WTC11 (cell line): ENCODE results near the gene MEF2B. TPM values are rescaled to one million over a fixed set of nuclear protein-coding genes. Genes with fewer than 3 reads are reported as not detected.

Experiments
- ATAC-seq: fragments of 200-7000 bp; cut with Tn5 transposase; 2 replicates; pipeline ENCODE4 v1.10.0; 2021; ENCODE audit warnings: mild to moderate bottlenecking, moderate library complexity
- CTCF ChIA-PET: fragments of 300-600 bp; sonication (Branson Sonifier 250); formaldehyde crosslinking; loops from one replicate; lab custom pipeline; 2021; ENCODE audit warnings: antibody characterized with exemption; lab: Charles Lee
- POLR2A ChIA-PET: fragments of 350-600 bp; sonication (Branson Sonifier 250); formaldehyde crosslinking; loops from one replicate; lab custom pipeline; 2021; ENCODE audit warnings: antibody characterized with exemption; lab: Charles Lee
- DNase-seq: peaks from one replicate; pipeline ENCODE4 v3.0.0; 2021; ENCODE audit warnings: low spot score
- H3K27ac Mint-ChIP-seq: 2 replicates; pipeline ENCODE4 v1.8.0; 2021; ENCODE audit warnings: mixed read lengths
- H3K27me3 Mint-ChIP-seq: 2 replicates; pipeline ENCODE4 v1.8.0; 2021; ENCODE audit warnings: low read depth, mild to moderate bottlenecking, moderate library complexity, mixed read lengths
- H3K36me3 Mint-ChIP-seq: 2 replicates; pipeline ENCODE4 v1.8.0; 2021; ENCODE audit warnings: mixed read lengths
- H3K4me1 Mint-ChIP-seq: 2 replicates; pipeline ENCODE4 v1.8.0; 2022; ENCODE audit warnings: mixed read lengths
- H3K4me3 Mint-ChIP-seq: 2 replicates; pipeline ENCODE4 v1.8.0; 2021; ENCODE audit warnings: mild to moderate bottlenecking, moderate library complexity, mixed read lengths
- H3K9me3 Mint-ChIP-seq: 2 replicates; pipeline ENCODE4 v1.8.0; 2021; ENCODE audit warnings: mixed read lengths
- EMX1 ChIP-seq: fragments of 250-450 bp; sonication (Bioruptor Pico); IDR thresholded peaks from 2 replicates; pipeline ENCODE4 v1.8.0; 2021; ENCODE audit warnings: mild to moderate bottlenecking
- ERG ChIP-seq: fragments of 250-450 bp; sonication (Bioruptor Pico); IDR thresholded peaks from 2 replicates; pipeline ENCODE4 v1.8.0; 2021; ENCODE audit warnings: mild to moderate bottlenecking
- ESRRA ChIP-seq: sonication (generic); formaldehyde crosslinking; IDR thresholded peaks from 2 replicates; pipeline ENCODE4 v1.8.1; 2022; ENCODE audit warnings: mild to moderate bottlenecking, missing genetic modification reagents, borderline replicate concordance
- IRF1 ChIP-seq: sonication (generic); formaldehyde crosslinking; IDR thresholded peaks from 2 replicates; pipeline ENCODE4 v1.8.0; 2023; ENCODE audit warnings: missing genetic modification reagents
- MAX ChIP-seq: sonication (generic); formaldehyde crosslinking; IDR thresholded peaks from 2 replicates; pipeline ENCODE4 v1.8.0; 2022; ENCODE audit warnings: mild to moderate bottlenecking, missing genetic modification reagents
- MLX ChIP-seq: sonication (generic); formaldehyde crosslinking; IDR thresholded peaks from 2 replicates; pipeline ENCODE4 v1.8.1; 2023; ENCODE audit warnings: mild to moderate bottlenecking, missing genetic modification reagents, moderate library complexity
- MXD4 ChIP-seq: fragments of 250-450 bp; sonication (Bioruptor Pico); IDR thresholded peaks from 2 replicates; pipeline ENCODE4 v1.8.0; 2021; ENCODE audit warnings: mild to moderate bottlenecking, moderate library complexity, borderline replicate concordance
- NFE2L1 ChIP-seq: sonication (generic); formaldehyde crosslinking; IDR thresholded peaks from 2 replicates; pipeline ENCODE4 v1.8.1; 2023; ENCODE audit warnings: missing genetic modification reagents
- NR1H2 ChIP-seq: sonication (generic); formaldehyde crosslinking; IDR thresholded peaks from 2 replicates; pipeline ENCODE4 v1.9.0; 2021; ENCODE audit warnings: mild to moderate bottlenecking, moderate library complexity, missing genetic modification reagents
- SOX15 ChIP-seq: fragments of 250-450 bp; sonication (Bioruptor Pico); IDR thresholded peaks from 2 replicates; pipeline ENCODE4 v1.9.0; 2021; ENCODE audit warnings: mild to moderate bottlenecking
- TEAD4 ChIP-seq: sonication (generic); formaldehyde crosslinking; IDR thresholded peaks from 2 replicates; pipeline ENCODE4 v1.8.0; 2022; ENCODE audit warnings: mild to moderate bottlenecking, missing genetic modification reagents
- TP53 ChIP-seq: sonication (generic); formaldehyde crosslinking; IDR thresholded peaks from 2 replicates; pipeline ENCODE4 v1.8.1; 2023; ENCODE audit warnings: mild to moderate bottlenecking, missing genetic modification reagents
- ZBTB21 ChIP-seq: sonication (generic); formaldehyde crosslinking; IDR thresholded peaks from 2 replicates; pipeline ENCODE4 v1.8.1; 2023; ENCODE audit warnings: mild to moderate bottlenecking, missing genetic modification reagents, borderline replicate concordance
- ZNF219 ChIP-seq: sonication (generic); formaldehyde crosslinking; IDR thresholded peaks from 2 replicates; pipeline ENCODE4 v1.8.0; 2023; ENCODE audit warnings: missing genetic modification reagents, mild to moderate bottlenecking, borderline replicate concordance
- ZNF232 ChIP-seq: sonication (generic); formaldehyde crosslinking; IDR thresholded peaks from 2 replicates; pipeline ENCODE4 v1.8.0; 2022; ENCODE audit warnings: mild to moderate bottlenecking, missing genetic modification reagents
- ZNF317 ChIP-seq: sonication (generic); formaldehyde crosslinking; IDR thresholded peaks from 2 replicates; pipeline ENCODE4 v1.8.1; 2023; ENCODE audit warnings: low read depth, mild to moderate bottlenecking, moderate library complexity, missing genetic modification reagents, borderline replicate concordance
- ZNF416 ChIP-seq: fragments of 250-450 bp; sonication (Bioruptor Pico); IDR thresholded peaks from 2 replicates; pipeline ENCODE4 v1.9.0; 2021; ENCODE audit warnings: mild to moderate bottlenecking, inconsistent platforms
- total RNA-seq: library from RNA; stranded (reverse); gene quantifications from 3 replicates; pipeline ENCODE4 v1.2.3, GENCODE V29; 2021
- TF ChIP-seq, protein P1 (sequence below): sonication (generic); formaldehyde crosslinking; IDR thresholded peaks from 2 replicates; pipeline ENCODE4 v1.8.0; 2023; ENCODE audit warnings: missing genetic modification reagents, mild to moderate bottlenecking, borderline replicate concordance
- TF ChIP-seq, protein P2 (sequence below): fragments of 250-450 bp; sonication (Bioruptor Pico); IDR thresholded peaks from 2 replicates; pipeline ENCODE4 v1.9.0; 2021; ENCODE audit warnings: mild to moderate bottlenecking
- TF ChIP-seq, protein P3 (sequence below): sonication (generic); formaldehyde crosslinking; IDR thresholded peaks from 2 replicates; pipeline ENCODE4 v1.8.1; 2023; ENCODE audit warnings: mild to moderate bottlenecking, missing genetic modification reagents, borderline replicate concordance

Gene MEF2B
- total RNA-seq, 1 experiment from 2014 or later: 1.7 TPM

GRCh38 chr19:19132912-19133311 is 37.2 kb downstream of the MEF2B start (continued):
- TF ChIP-seq ERG (CRISPR knock-in tag) (no peak), ZNF416 (CRISPR knock-in tag) (no peak), ZNF317 (CRISPR knock-in tag) (no peak)

DNA sequence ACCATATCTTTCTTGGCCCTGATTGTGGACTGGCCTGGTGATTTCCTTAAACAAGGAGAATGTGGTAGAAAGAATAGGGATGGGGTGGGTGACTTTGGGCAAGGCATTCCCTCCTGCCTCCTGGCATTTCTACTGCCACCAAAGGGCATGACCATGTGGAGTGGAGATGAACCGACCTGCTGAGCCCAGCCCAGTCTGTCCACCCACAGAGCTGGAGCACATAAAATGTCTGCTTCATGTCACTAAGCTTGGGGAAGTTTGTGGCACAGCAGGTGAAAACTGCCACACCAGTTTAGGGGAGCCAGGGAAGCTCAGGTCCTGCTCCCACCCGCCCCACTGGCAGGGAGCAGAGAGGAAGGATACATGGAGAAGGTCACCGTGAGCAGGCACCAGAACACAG is 38.1 kb downstream of the MEF2B start:
- Mint-ChIP-seq H3K27me3 (peaks cover 6% of the 10 kb centered on the region), H3K4me3 (no peak overlapping the region), H3K4me1 (peaks cover 6% of the 10 kb centered on the region), H3K9me3 (peaks cover 9% of the 10 kb centered on the region), H3K27ac (no peak overlapping the region), H3K36me3 (peaks cover 30% of the 10 kb centered on the region)
- ChIA-PET CTCF (no interaction called here), POLR2A (no interaction called here)
- DNase-seq (no peak), ATAC-seq (no peak)
- TF ChIP-seq, protein P1, sequence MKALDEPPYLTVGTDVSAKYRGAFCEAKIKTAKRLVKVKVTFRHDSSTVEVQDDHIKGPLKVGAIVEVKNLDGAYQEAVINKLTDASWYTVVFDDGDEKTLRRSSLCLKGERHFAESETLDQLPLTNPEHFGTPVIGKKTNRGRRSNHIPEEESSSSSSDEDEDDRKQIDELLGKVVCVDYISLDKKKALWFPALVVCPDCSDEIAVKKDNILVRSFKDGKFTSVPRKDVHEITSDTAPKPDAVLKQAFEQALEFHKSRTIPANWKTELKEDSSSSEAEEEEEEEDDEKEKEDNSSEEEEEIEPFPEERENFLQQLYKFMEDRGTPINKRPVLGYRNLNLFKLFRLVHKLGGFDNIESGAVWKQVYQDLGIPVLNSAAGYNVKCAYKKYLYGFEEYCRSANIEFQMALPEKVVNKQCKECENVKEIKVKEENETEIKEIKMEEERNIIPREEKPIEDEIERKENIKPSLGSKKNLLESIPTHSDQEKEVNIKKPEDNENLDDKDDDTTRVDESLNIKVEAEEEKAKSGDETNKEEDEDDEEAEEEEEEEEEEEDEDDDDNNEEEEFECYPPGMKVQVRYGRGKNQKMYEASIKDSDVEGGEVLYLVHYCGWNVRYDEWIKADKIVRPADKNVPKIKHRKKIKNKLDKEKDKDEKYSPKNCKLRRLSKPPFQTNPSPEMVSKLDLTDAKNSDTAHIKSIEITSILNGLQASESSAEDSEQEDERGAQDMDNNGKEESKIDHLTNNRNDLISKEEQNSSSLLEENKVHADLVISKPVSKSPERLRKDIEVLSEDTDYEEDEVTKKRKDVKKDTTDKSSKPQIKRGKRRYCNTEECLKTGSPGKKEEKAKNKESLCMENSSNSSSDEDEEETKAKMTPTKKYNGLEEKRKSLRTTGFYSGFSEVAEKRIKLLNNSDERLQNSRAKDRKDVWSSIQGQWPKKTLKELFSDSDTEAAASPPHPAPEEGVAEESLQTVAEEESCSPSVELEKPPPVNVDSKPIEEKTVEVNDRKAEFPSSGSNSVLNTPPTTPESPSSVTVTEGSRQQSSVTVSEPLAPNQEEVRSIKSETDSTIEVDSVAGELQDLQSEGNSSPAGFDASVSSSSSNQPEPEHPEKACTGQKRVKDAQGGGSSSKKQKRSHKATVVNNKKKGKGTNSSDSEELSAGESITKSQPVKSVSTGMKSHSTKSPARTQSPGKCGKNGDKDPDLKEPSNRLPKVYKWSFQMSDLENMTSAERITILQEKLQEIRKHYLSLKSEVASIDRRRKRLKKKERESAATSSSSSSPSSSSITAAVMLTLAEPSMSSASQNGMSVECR (CRISPR knock-in tag): no peak
- TF ChIP-seq, protein P2, sequence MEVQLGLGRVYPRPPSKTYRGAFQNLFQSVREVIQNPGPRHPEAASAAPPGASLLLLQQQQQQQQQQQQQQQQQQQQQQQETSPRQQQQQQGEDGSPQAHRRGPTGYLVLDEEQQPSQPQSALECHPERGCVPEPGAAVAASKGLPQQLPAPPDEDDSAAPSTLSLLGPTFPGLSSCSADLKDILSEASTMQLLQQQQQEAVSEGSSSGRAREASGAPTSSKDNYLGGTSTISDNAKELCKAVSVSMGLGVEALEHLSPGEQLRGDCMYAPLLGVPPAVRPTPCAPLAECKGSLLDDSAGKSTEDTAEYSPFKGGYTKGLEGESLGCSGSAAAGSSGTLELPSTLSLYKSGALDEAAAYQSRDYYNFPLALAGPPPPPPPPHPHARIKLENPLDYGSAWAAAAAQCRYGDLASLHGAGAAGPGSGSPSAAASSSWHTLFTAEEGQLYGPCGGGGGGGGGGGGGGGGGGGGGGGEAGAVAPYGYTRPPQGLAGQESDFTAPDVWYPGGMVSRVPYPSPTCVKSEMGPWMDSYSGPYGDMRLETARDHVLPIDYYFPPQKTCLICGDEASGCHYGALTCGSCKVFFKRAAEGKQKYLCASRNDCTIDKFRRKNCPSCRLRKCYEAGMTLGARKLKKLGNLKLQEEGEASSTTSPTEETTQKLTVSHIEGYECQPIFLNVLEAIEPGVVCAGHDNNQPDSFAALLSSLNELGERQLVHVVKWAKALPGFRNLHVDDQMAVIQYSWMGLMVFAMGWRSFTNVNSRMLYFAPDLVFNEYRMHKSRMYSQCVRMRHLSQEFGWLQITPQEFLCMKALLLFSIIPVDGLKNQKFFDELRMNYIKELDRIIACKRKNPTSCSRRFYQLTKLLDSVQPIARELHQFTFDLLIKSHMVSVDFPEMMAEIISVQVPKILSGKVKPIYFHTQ (CRISPR knock-in tag): no peak
- TF ChIP-seq TEAD4 (CRISPR knock-in tag): no peak
- TF ChIP-seq MLX (CRISPR knock-in tag): no peak
- no peak for TF ChIP-seq NR1H2 (CRISPR knock-in tag)
- TF ChIP-seq MAX (CRISPR knock-in tag): no peak
- no peak for TF ChIP-seq MXD4 (CRISPR knock-in tag)
- TF ChIP-seq EMX1 (CRISPR knock-in tag): no peak
- no peak for TF ChIP-seq NFE2L1 (CRISPR knock-in tag)
- no peak for TF ChIP-seq IRF1 (CRISPR knock-in tag)
- TF ChIP-seq ERG (CRISPR knock-in tag): no peak
- TF ChIP-seq SOX15 (CRISPR knock-in tag): no peak
- no peak for TF ChIP-seq ZNF219 (CRISPR knock-in tag)
- TF ChIP-seq ZBTB21 (CRISPR knock-in tag): no peak
- no peak for TF ChIP-seq TP53
- TF ChIP-seq ESRRA (CRISPR knock-in tag): no peak
- no peak for TF ChIP-seq ZNF232 (CRISPR knock-in tag)
- TF ChIP-seq, protein P3, sequence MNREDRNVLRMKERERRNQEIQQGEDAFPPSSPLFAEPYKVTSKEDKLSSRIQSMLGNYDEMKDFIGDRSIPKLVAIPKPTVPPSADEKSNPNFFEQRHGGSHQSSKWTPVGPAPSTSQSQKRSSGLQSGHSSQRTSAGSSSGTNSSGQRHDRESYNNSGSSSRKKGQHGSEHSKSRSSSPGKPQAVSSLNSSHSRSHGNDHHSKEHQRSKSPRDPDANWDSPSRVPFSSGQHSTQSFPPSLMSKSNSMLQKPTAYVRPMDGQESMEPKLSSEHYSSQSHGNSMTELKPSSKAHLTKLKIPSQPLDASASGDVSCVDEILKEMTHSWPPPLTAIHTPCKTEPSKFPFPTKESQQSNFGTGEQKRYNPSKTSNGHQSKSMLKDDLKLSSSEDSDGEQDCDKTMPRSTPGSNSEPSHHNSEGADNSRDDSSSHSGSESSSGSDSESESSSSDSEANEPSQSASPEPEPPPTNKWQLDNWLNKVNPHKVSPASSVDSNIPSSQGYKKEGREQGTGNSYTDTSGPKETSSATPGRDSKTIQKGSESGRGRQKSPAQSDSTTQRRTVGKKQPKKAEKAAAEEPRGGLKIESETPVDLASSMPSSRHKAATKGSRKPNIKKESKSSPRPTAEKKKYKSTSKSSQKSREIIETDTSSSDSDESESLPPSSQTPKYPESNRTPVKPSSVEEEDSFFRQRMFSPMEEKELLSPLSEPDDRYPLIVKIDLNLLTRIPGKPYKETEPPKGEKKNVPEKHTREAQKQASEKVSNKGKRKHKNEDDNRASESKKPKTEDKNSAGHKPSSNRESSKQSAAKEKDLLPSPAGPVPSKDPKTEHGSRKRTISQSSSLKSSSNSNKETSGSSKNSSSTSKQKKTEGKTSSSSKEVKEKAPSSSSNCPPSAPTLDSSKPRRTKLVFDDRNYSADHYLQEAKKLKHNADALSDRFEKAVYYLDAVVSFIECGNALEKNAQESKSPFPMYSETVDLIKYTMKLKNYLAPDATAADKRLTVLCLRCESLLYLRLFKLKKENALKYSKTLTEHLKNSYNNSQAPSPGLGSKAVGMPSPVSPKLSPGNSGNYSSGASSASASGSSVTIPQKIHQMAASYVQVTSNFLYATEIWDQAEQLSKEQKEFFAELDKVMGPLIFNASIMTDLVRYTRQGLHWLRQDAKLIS (CRISPR knock-in tag): no peak
